Heart right ventricle (tissue), 16 donors: Measurements from ENCODE around the gene HOXD9. TPM values are rescaled to one million over a fixed set of nuclear protein-coding genes. Genes with fewer than 3 reads are reported as not detected.

ENCODE experiments used
- ATAC-seq, 8 donors: fragments of 200-7000 bp; cut with Tn5 transposase; one replicate each; pipeline ENCODE4 v1.9.1; 2020; ENCODE audit warnings: mild to moderate bottlenecking in 8 of 8, moderate library complexity in 8 of 8, moderate number of reproducible peaks in 1 of 8
- DNase-seq, 2 donors: peaks; one replicate each; pipeline ENCODE4 v3.0.0-alpha.2; 2020
- H3K27ac ChIP-seq, 10 donors: fragments of 200-600 bp; sonication (generic) in 2 of 10; one replicate each; pipeline versions ENCODE4 v1.5.0 to v1.8.0; 2020 to 2022; ENCODE audit warnings: mild to moderate bottlenecking in 3 of 10
- H3K27me3 ChIP-seq, 7 donors: fragments of 200-600 bp; one replicate each; pipeline ENCODE4 v1.8.0; 2021 to 2022; ENCODE audit warnings: mild to moderate bottlenecking in 2 of 7
- H3K36me3 ChIP-seq, 9 donors: fragments of 200-600 bp; sonication (generic) in 1 of 9; one replicate each; pipeline versions ENCODE4 v1.5.0 to v1.8.0; 2020 to 2022; ENCODE audit warnings: mild to moderate bottlenecking in 2 of 9
- H3K4me1 ChIP-seq, 9 donors: fragments of 200-600 bp; sonication (generic) in 1 of 9; one replicate each; pipeline versions ENCODE4 v1.5.0 to v1.8.0; 2020 to 2022; ENCODE audit warnings: mild to moderate bottlenecking in 4 of 9
- H3K4me3 ChIP-seq, 10 donors: fragments of 200-600 bp; sonication (generic) in 2 of 10; one replicate each; pipeline versions ENCODE4 v1.5.0 to v1.8.0; 2020 to 2022; ENCODE audit warnings: mild to moderate bottlenecking in 7 of 10, moderate library complexity in 2 of 10
- H3K9me3 ChIP-seq, 11 donors: fragments of 200-600 bp in 10 of 11; sonication (generic) in 2 of 11; one replicate each; pipeline versions ENCODE4 v1.5.0 to v1.8.0; 2013 to 2022; ENCODE audit warnings: mild to moderate bottlenecking in 2 of 11, control low read depth in 1 of 11, moderate library complexity in 1 of 11
- WGBS, 2 donors: extraction: QIAGEN DNeasy Blood & Tissue Kit; methylation state at CpG; one replicate each; pipeline ENCODE4 v1.1.7; 2013; ENCODE audit warnings: inconsistent platforms in 1 of 2; 5-methylcytosine and 5-hydroxymethylcytosine counted together
- intact Hi-C, 10 donors: fragments of 100-400 bp; cut with DNase I; formaldehyde crosslinking; loops; one replicate each; pipeline versions ENCODE4 v1.11.1 to v1.14.2; 2022
- polyA plus RNA-seq, 2 donors: library from polyadenylated mRNA; stranded (reverse); fragments of 200-250 nt; gene quantifications; one replicate each; pipeline ENCODE4 v1.2.3, GENCODE V29; 2013
- total RNA-seq, 10 donors: library from RNA; stranded (reverse); fragmentation: NEBNext Ultra II Directional in 3 of 10; extraction: Animal tissue kit (Norgen Biotek cat#: 25700) in 3 of 10; gene quantifications; one replicate each; pipeline versions ENCODE4 v1.2.1 to v1.2.4, GENCODE V29; 2021 to 2023
- TF ChIP-seq, protein P1 (sequence below), 9 donors: fragments of 200-600 bp; sonication (generic) in 2 of 9; IDR thresholded peaks; one replicate each; pipeline versions ENCODE4 v1.5.0 to v1.8.0; 2021 to 2022; ENCODE audit warnings: antibody characterized with exemption in 9 of 9, mild to moderate bottlenecking in 5 of 9, moderate library complexity in 1 of 9
- donor health status: Arrhythmogenic right ventricular cardiomyopathy.
- donor health status: ischemic (EF 13 %, LVEDD 7.1; RV severe dilation, severe dysfunction).
- donor health status: healthy with polysubstance abuse.
- donor health status: DM: no; HTN: yes; CAD: no.
- donor health status: DM: no; HTN: no; CAD: no.
- donor health status: ischemic (EF 25% LVEDD 6.9; RV normal size, moderate dysfunction).
- donor health status: ischemic (EF 25% LVEDD 5.7; RV mildly dilated, moderate dysfunction).
- donor health status: healthy.
- donor health status: DM: yes; HTN: yes; CAD: no.
- donor health status: Ischemic cardiomyopathy.
- donor health status: ischemic (EF 35%, LVEDD 5.7; RV mildly dilated, moderate dysfunction).
- donor health status: nonischemic (EF 11% LVEDD 7.7; RV severe dilation, severe dysfunction).
- donor health status: DM: yes; HTN: yes; CAD: no.
- donor health status: PGD.
- donor health status: ischemic (EF 29% LVEDD 5.4; RV normal size, mild dysfunction).
- donor health status: nonischemic (EF 23%, LVEDD 6.1; RV moderate dilation, normal function).

Gene HOXD9
- total and polyA plus RNA-seq, 12 donors: 0.15 to 0.29 (median 0.22) TPM; not detected in 8

DNA sequence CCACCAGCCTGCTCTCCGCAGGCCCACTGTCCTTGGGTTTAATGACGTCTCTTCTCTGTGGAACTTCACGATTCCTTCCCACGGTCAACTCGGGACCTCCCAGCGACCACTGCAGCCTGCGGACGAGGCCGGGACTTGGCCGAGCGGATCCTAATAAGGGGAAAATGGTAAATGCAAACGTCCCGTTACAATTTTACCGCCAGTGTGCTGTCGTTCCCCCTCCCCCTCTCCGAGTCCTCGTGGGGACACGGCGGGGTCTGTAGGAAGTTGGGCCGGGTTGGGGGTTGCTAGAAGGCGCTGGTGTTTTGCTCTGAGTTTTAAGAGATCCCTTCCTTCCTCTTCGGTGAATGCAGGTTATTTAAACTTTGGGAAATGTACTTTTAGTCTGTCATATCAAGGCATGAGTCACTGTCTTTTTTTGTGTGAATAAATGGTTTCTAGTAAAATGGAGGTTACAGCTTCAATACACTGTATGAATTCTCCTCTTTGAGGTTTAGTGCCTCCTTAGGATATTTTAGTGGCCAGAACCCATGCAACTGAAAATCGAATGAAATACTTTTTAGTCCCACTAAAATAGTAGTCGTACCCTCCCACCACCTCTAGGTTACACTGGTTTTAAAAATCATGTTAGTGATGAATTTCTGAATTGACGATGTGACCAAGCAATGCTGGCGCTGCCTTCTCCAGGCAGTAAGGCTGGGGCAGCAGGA, 13.2 kb upstream of the HOXD9 start:
- Histone ChIP-seq H3K4me3 (no peak overlapping the region), H3K36me3 (no peaks in the 10 kb centered on the region), H3K9me3 (no peaks in the 10 kb centered on the region), H3K27me3 (peaks cover 70 to 99% (median 98%) of the 10 kb centered on the region in 7 donors), H3K4me1 (peaks cover 0 to 30% (median 17%) of the 10 kb centered on the region in 9 donors), H3K27ac (no peak overlapping the region)
- no peak for ATAC-seq
- WGBS, 2 donors: 5 to 9% methylated on average over 26 of the region's 26 CpGs
- no peak for DNase-seq
- intact Hi-C loops: no loop called here
- TF ChIP-seq, protein P1, sequence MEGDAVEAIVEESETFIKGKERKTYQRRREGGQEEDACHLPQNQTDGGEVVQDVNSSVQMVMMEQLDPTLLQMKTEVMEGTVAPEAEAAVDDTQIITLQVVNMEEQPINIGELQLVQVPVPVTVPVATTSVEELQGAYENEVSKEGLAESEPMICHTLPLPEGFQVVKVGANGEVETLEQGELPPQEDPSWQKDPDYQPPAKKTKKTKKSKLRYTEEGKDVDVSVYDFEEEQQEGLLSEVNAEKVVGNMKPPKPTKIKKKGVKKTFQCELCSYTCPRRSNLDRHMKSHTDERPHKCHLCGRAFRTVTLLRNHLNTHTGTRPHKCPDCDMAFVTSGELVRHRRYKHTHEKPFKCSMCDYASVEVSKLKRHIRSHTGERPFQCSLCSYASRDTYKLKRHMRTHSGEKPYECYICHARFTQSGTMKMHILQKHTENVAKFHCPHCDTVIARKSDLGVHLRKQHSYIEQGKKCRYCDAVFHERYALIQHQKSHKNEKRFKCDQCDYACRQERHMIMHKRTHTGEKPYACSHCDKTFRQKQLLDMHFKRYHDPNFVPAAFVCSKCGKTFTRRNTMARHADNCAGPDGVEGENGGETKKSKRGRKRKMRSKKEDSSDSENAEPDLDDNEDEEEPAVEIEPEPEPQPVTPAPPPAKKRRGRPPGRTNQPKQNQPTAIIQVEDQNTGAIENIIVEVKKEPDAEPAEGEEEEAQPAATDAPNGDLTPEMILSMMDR (IDR thresholded peaks at IDR 0.05): no peak

DNA sequence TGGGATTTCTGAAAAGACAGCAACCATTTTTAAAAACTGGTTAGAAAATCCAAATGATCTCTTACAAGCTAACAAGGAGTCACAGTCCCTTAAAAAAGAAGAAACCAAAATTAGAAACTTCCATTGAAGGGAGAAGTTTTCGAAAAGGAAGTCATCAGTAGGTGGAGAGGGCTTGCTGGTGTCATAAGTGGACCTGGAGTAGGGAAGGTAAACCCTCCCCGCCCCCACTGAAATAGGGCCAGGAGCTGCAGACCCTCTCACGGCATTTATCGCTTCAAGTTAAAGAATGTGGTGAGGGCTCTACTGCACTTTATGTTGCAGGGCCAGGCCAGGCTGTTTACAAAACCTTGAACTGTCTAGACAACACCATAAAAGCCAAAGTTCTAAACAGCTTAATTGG, 12.6 kb upstream of the HOXD9 start:
- TF ChIP-seq, protein P1 (IDR thresholded peaks at IDR 0.05): no peak
- Histone ChIP-seq H3K4me1 (peaks cover 0 to 24% (median 11%) of the 10 kb centered on the region in 9 donors), H3K9me3 (no peaks in the 10 kb centered on the region), H3K27me3 (peaks cover 76 to 99% (median 98%) of the 10 kb centered on the region in 7 donors), H3K27ac (no peak overlapping the region), H3K36me3 (no peaks in the 10 kb centered on the region), H3K4me3 (no peak overlapping the region)
- DNase-seq: no peak
- no peak for ATAC-seq
- intact Hi-C loops: no loop called here
- 11 to 14% methylated on average over 4 of the region's 4 CpGs for WGBS, 2 donors

DNA sequence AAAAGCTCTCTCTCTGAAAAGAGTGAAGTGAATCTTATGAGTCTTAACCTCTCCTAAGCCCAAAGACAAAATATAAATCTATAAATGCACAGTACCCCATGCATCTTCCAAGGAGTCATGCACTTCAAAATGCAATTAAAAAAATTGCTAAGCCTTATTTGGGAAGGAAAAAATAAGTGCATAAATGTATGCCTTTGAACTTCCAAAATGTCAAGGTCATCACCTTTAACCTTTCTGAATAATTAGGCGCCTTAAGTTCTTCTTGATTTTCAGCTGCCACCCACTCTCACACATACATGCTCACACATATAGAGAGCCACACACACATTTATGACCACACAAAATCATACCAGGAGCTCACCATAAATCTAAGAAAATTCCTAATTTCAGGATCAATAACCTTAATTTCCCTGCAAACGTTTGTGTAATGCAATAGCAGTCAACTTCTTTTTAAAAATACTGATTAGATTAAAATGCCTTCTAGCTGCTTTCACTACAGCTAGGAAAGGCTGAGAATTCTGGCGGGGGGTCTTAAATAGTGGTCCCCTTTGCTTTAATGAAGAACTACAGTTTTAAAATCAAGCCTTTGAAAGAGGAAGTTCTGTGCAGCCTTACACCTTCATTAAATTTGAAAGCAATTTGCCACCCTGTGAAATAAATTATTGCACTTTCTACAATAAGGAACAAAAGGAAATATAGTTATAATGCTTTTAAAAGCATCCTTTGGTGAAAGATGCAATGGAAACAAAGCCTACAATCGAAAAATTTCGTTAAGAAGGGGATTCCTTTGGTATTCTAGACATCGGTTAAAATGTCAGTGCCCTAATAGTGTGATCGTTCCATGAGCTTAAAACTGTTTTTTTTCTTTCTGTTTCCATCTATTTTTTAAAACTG, 11.9 kb upstream of the HOXD9 start:
- ATAC-seq: no peak
- DNase-seq: no peak
- Histone ChIP-seq H3K9me3 (no peaks in the 10 kb centered on the region), H3K27me3 (peaks cover 74 to 99% (median 98%) of the 10 kb centered on the region in 7 donors), H3K4me1 (peaks cover 0 to 24% (median 11%) of the 10 kb centered on the region in 9 donors), H3K27ac (no peak overlapping the region), H3K4me3 (no peak overlapping the region), H3K36me3 (no peaks in the 10 kb centered on the region)
- intact Hi-C loops: no loop called here
- TF ChIP-seq, protein P1 (IDR thresholded peaks at IDR 0.05): no peak
- WGBS, 2 donors: 17 to 20% methylated on average over 7 of the region's 7 CpGs

DNA sequence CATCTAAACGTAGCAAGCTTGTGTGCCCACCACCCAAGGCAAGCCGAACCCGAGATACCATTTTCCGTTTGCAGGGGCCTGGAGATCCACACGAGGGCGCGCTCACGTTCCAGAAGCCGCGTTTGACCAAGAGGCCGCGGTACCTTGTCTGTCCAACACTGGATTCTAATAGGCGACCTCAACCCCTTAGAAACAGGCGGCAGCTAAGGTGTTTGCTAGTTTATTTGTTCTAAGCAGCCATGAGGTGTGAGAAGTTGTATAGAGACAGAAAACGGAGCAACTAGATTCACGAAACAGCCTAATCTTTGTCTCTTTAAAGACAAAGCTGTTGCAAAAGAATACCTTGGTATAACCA, 11.2 kb upstream of the HOXD9 start:
- TF ChIP-seq, protein P1 (IDR thresholded peaks at IDR 0.05): peak in 7 of 9 donors; percentile 30 to 55 (median 52)
- peaks cover 74 to 99% (median 98%) of the 10 kb centered on the region in 7 donors for H3K27me3 ChIP-seq
- 2 to 4% methylated on average over 16 of the region's 16 CpGs for WGBS, 2 donors
- ATAC-seq (no peak), DNase-seq (no peak)
- intact Hi-C loops: no loop called here
- no peak overlapping the region for H3K27ac ChIP-seq
- H3K4me3 ChIP-seq: no peak overlapping the region
- H3K4me1 ChIP-seq: peaks cover 0 to 26% (median 10%) of the 10 kb centered on the region in 9 donors
- H3K36me3 ChIP-seq: no peaks in the 10 kb centered on the region
- H3K9me3 ChIP-seq: no peaks in the 10 kb centered on the region
